Measurements from ENCODE around the gene ZFYVE27. TPM values are rescaled to one million over a fixed set of nuclear protein-coding genes. Genes with fewer than 3 reads are reported as not detected.

The ZFYVE27 gene
- total RNA-seq, 4 donors from 2014 or later: 17.9 to 27.1 (median 20.7) TPM

GRCh38 chr10:97779975-97780374, 43.0 kb downstream of the ZFYVE27 start:
- no peak for TF ChIP-seq CTCF (IDR thresholded peaks at IDR 0.05)
- DNase-seq (ENCODE audit: low spot score) (no peak), ATAC-seq (ENCODE audit: low FRiP score) (no peak)

- DNase-seq (ENCODE audit: low spot score) (no peak), ATAC-seq (ENCODE audit: low FRiP score) (no peak)
- no peak for TF ChIP-seq CTCF (IDR thresholded peaks at IDR 0.05)
Observed at GRCh38 chr10:97780841-97781617, 44.1 kb downstream of the ZFYVE27 start.

GRCh38 chr10:97781618-97782331, 44.8 kb downstream of the ZFYVE27 start:
- TF ChIP-seq CTCF (IDR thresholded peaks at IDR 0.05): no peak

GRCh38 chr10:97782455-97783228, 45.7 kb downstream of the ZFYVE27 start:
- DNase-seq (ENCODE audit: low spot score): no peak
- no peak for TF ChIP-seq CTCF (IDR thresholded peaks at IDR 0.05)
- no peak for ATAC-seq (ENCODE audit: low FRiP score)

More at GRCh38 chr10:97781618-97782331, 44.8 kb downstream of the ZFYVE27 start:
- ATAC-seq (ENCODE audit: low FRiP score) (no peak), DNase-seq (ENCODE audit: low spot score) (no peak)

GRCh38 chr10:97784200-97784810, 47.4 kb downstream of the ZFYVE27 start:
- no peak for ATAC-seq (ENCODE audit: low FRiP score)
- TF ChIP-seq CTCF (IDR thresholded peaks at IDR 0.05): no peak
- DNase-seq (ENCODE audit: low spot score): no peak

- ATAC-seq (ENCODE audit: low FRiP score) (no peak), DNase-seq (ENCODE audit: low spot score) (no peak)
- no peak for TF ChIP-seq CTCF (IDR thresholded peaks at IDR 0.05)
Observed at GRCh38 chr10:97785231-97785630, 48.3 kb downstream of the ZFYVE27 start.

Measured in omental fat pad (tissue), 4 donors.